Measurements from ENCODE around the gene CDC42BPA. TPM values are rescaled to one million over a fixed set of nuclear protein-coding genes. Genes with fewer than 3 reads are reported as not detected.
"Not testable (repeated sequence)": the region's sequence is repeated elsewhere in the genome, so short reads cannot be mapped to it uniquely, and the experiment has no call there.

Gene CDC42BPA
- polyA plus RNA-seq, 3 donors: 5.4 to 14.5 (median 11.7) TPM

- 68 to 90% (median 81%) methylated on average over 2 of the region's 2 CpGs for WGBS, 3 donors
- H3K27ac ChIP-seq (ENCODE audit: low read depth, low read length): no peak overlapping the region
These were observed 253.0 kb downstream of the CDC42BPA start for GRCh38 chr1:227065311-227065710.

- 77 to 87% (median 79%) methylated on average over 2 of the region's 2 CpGs for WGBS, 3 donors
- no peak overlapping the region for H3K27ac ChIP-seq (ENCODE audit: low read depth, low read length)
These were observed 256.0 kb downstream of the CDC42BPA start for GRCh38 chr1:227062306-227062705.

GRCh38 chr1:227059076-227059475, 259.2 kb downstream of the CDC42BPA start:
- no peak overlapping the region for H3K27ac ChIP-seq (ENCODE audit: low read depth, low read length)
- 89 to 97% (median 96%) methylated on average over 4 of the region's 4 CpGs for WGBS, 3 donors

- no peak overlapping the region for H3K27ac ChIP-seq (ENCODE audit: low read depth, low read length)
- WGBS, 3 donors: 94 to 99% (median 96%) methylated on average over 5 of the region's 5 CpGs
These were observed 260.0 kb downstream of the CDC42BPA start for GRCh38 chr1:227058321-227058751.

GRCh38 chr1:227049253-227049652, 269.0 kb downstream of the CDC42BPA start:
- H3K27ac ChIP-seq (ENCODE audit: low read depth, low read length): no peak overlapping the region

- no peak overlapping the region for H3K27ac ChIP-seq (ENCODE audit: low read depth, low read length)
- WGBS, 3 donors: 78 to 88% (median 79%) methylated on average over 5 of the region's 5 CpGs
These were observed 274.5 kb downstream of the CDC42BPA start for GRCh38 chr1:227043755-227044154.

GRCh38 chr1:227042292-227042691, 276.0 kb downstream of the CDC42BPA start:
- no peak overlapping the region for H3K27ac ChIP-seq (ENCODE audit: low read depth, low read length)
- WGBS, 3 donors: 73 to 92% (median 92%) methylated on average over 3 of the region's 3 CpGs

GRCh38 chr1:227038401-227038800, 279.9 kb downstream of the CDC42BPA start:
- H3K27ac ChIP-seq (ENCODE audit: low read depth, low read length): no peak overlapping the region
- WGBS, 3 donors: 75 to 92% (median 90%) methylated on average over 1 of the region's 1 CpG

GRCh38 chr1:227037121-227037520, 281.2 kb downstream of the CDC42BPA start:
- WGBS, 3 donors: 75 to 89% (median 82%) methylated on average over 1 of the region's 1 CpG
- H3K27ac ChIP-seq (ENCODE audit: low read depth, low read length): no peak overlapping the region

- 57 to 75% (median 74%) methylated on average over 2 of the region's 2 CpGs for whole genome bisulfite sequencing, 3 donors
- H3K27ac ChIP-seq (ENCODE audit: low read depth, low read length): no peak overlapping the region
These were observed 283.0 kb downstream of the CDC42BPA start for GRCh38 chr1:227035316-227035715.

GRCh38 chr1:227033880-227034279, 284.4 kb downstream of the CDC42BPA start:
- H3K27ac ChIP-seq (ENCODE audit: low read depth, low read length): no peak overlapping the region
- 74 to 94% (median 93%) methylated on average over 2 of the region's 2 CpGs for WGBS, 3 donors

GRCh38 chr1:227032396-227032795, 285.9 kb downstream of the CDC42BPA start:
- 79 to 91% (median 83%) methylated on average over 3 of the region's 3 CpGs for WGBS, 3 donors

GRCh38 chr1:227016990-227017389, 301.3 kb downstream of the CDC42BPA start:
- WGBS, 3 donors: 18 to 90% (median 89%) methylated on average over 3 of the region's 3 CpGs
- no peak overlapping the region for H3K27ac ChIP-seq (ENCODE audit: low read depth, low read length)

More at GRCh38 chr1:227032396-227032795, 285.9 kb downstream of the CDC42BPA start:
- H3K27ac ChIP-seq (ENCODE audit: low read depth, low read length): no peak overlapping the region

GRCh38 chr1:227010645-227011044, 307.6 kb downstream of the CDC42BPA start:
- no peak overlapping the region for H3K27ac ChIP-seq (ENCODE audit: low read depth, low read length)
- WGBS, 3 donors: 85 to 96% (median 93%) methylated on average over 5 of the region's 5 CpGs

GRCh38 chr1:227009937-227010336, 308.4 kb downstream of the CDC42BPA start:
- no peak overlapping the region for H3K27ac ChIP-seq (ENCODE audit: low read depth, low read length)

GRCh38 chr1:227006226-227006796, 312.0 kb downstream of the CDC42BPA start:
- no peak overlapping the region for H3K27ac ChIP-seq (ENCODE audit: low read depth, low read length)
- WGBS, 3 donors: 93 to 100% (median 99%) methylated on average over 5 of the region's 5 CpGs

- WGBS, 3 donors: 92 to 95% (median 95%) methylated on average over 8 of the region's 8 CpGs
- H3K27ac ChIP-seq (ENCODE audit: low read depth, low read length): no peak overlapping the region
These were observed 313.5 kb downstream of the CDC42BPA start for GRCh38 chr1:227004796-227005195.

- WGBS, 3 donors: 94 to 97% (median 95%) methylated on average over 8 of the region's 8 CpGs
- no peak overlapping the region for H3K27ac ChIP-seq (ENCODE audit: low read depth, low read length)
These were observed 315.1 kb downstream of the CDC42BPA start for GRCh38 chr1:227003165-227003564.

GRCh38 chr1:227002531-227003049, 315.7 kb downstream of the CDC42BPA start:
- 51 to 87% (median 59%) methylated on average over 3 of the region's 3 CpGs for WGBS, 3 donors
- H3K27ac ChIP-seq (ENCODE audit: low read depth, low read length): no peak overlapping the region

GRCh38 chr1:226999579-226999978, 318.7 kb downstream of the CDC42BPA start:
- not testable (repeated sequence) for H3K27ac ChIP-seq (ENCODE audit: low read depth, low read length)
- WGBS, 3 donors: 95 to 100% (median 95%) methylated on average over 2 of the region's 2 CpGs

All from adipose tissue (tissue), 3 donors.